ENCODE results near the gene KIF13A.

KIF13A gene

GRCh38 chr6:17771609-17772008 is 215.8 kb downstream of the KIF13A start:
- peaks cover 83% of the 10 kb centered on the region for H3K36me3 ChIP-seq (ENCODE audit: low read depth)
- no peak overlapping the region for H3K27ac ChIP-seq (ENCODE audit: poor library complexity, severe bottlenecking)
- no peak overlapping the region for H3K4me3 ChIP-seq (ENCODE audit: severe bottlenecking)
- no peaks in the 10 kb centered on the region for H3K27me3 ChIP-seq (ENCODE audit: insufficient read depth, poor library complexity, severe bottlenecking)
- H3K9me3 ChIP-seq (ENCODE audit: severe bottlenecking) = no peaks in the 10 kb centered on the region
- ATAC-seq (ENCODE audit: low read depth) = no peak
- TF ChIP-seq CTCF (IDR thresholded peaks at IDR 0.05; ENCODE audit: poor library complexity, severe bottlenecking) = no peak
- DNase-seq (ENCODE audit: low spot score) = no peak
- H3K4me1 ChIP-seq (ENCODE audit: insufficient read depth, poor library complexity, severe bottlenecking) = no peaks in the 10 kb centered on the region

- H3K9me3 ChIP-seq (ENCODE audit: severe bottlenecking) = no peaks in the 10 kb centered on the region
- no peak for TF ChIP-seq CTCF (IDR thresholded peaks at IDR 0.05; ENCODE audit: poor library complexity, severe bottlenecking)
- H3K4me1 ChIP-seq (ENCODE audit: insufficient read depth, poor library complexity, severe bottlenecking) = no peaks in the 10 kb centered on the region
- DNase-seq (ENCODE audit: low spot score) = no peak
- H3K36me3 ChIP-seq (ENCODE audit: low read depth) = peaks cover 78% of the 10 kb centered on the region
- no peaks in the 10 kb centered on the region for H3K27me3 ChIP-seq (ENCODE audit: insufficient read depth, poor library complexity, severe bottlenecking)
- H3K4me3 ChIP-seq (ENCODE audit: severe bottlenecking) = no peak overlapping the region
- ATAC-seq (ENCODE audit: low read depth) = no peak
- no peak overlapping the region for H3K27ac ChIP-seq (ENCODE audit: poor library complexity, severe bottlenecking)
Observed at GRCh38 chr6:17768881-17769280, 218.6 kb downstream of the KIF13A start.

- no peak overlapping the region for H3K27ac ChIP-seq (ENCODE audit: poor library complexity, severe bottlenecking)
- H3K27me3 ChIP-seq (ENCODE audit: insufficient read depth, poor library complexity, severe bottlenecking) = no peaks in the 10 kb centered on the region
- no peaks in the 10 kb centered on the region for H3K4me1 ChIP-seq (ENCODE audit: insufficient read depth, poor library complexity, severe bottlenecking)
- no peak for TF ChIP-seq CTCF (IDR thresholded peaks at IDR 0.05; ENCODE audit: poor library complexity, severe bottlenecking)
- H3K9me3 ChIP-seq (ENCODE audit: severe bottlenecking) = no peaks in the 10 kb centered on the region
- no peak for DNase-seq (ENCODE audit: low spot score)
- ATAC-seq (ENCODE audit: low read depth) = no peak
- H3K4me3 ChIP-seq (ENCODE audit: severe bottlenecking) = no peak overlapping the region
- H3K36me3 ChIP-seq (ENCODE audit: low read depth) = peaks cover 73% of the 10 kb centered on the region
Observed at GRCh38 chr6:17768388-17768787, 219.0 kb downstream of the KIF13A start.

GRCh38 chr6:17762651-17763050 is 224.8 kb downstream of the KIF13A start:
- ATAC-seq (ENCODE audit: low read depth) (no peak), DNase-seq (ENCODE audit: low spot score) (no peak)
- no peak for TF ChIP-seq CTCF (IDR thresholded peaks at IDR 0.05; ENCODE audit: poor library complexity, severe bottlenecking)
- Histone ChIP-seq H3K9me3 (ENCODE audit: severe bottlenecking) (no peaks in the 10 kb centered on the region), H3K36me3 (ENCODE audit: low read depth) (peaks cover 28% of the 10 kb centered on the region), H3K4me3 (ENCODE audit: severe bottlenecking) (no peak overlapping the region), H3K27ac (ENCODE audit: poor library complexity, severe bottlenecking) (no peak overlapping the region), H3K27me3 (ENCODE audit: insufficient read depth, poor library complexity, severe bottlenecking) (no peaks in the 10 kb centered on the region), H3K4me1 (ENCODE audit: insufficient read depth, poor library complexity, severe bottlenecking) (no peaks in the 10 kb centered on the region)

GRCh38 chr6:17758119-17758518 is 229.3 kb downstream of the KIF13A start:
- Histone ChIP-seq H3K27me3 (ENCODE audit: insufficient read depth, poor library complexity, severe bottlenecking) (no peaks in the 10 kb centered on the region), H3K9me3 (ENCODE audit: severe bottlenecking) (no peaks in the 10 kb centered on the region), H3K36me3 (ENCODE audit: low read depth) (peaks cover 6% of the 10 kb centered on the region), H3K27ac (ENCODE audit: poor library complexity, severe bottlenecking) (no peak overlapping the region), H3K4me1 (ENCODE audit: insufficient read depth, poor library complexity, severe bottlenecking) (no peaks in the 10 kb centered on the region), H3K4me3 (ENCODE audit: severe bottlenecking) (no peak overlapping the region)
- no peak for ATAC-seq (ENCODE audit: low read depth)
- DNase-seq (ENCODE audit: low spot score) = no peak
- TF ChIP-seq CTCF (IDR thresholded peaks at IDR 0.05; ENCODE audit: poor library complexity, severe bottlenecking) = no peak
